Measurements from ENCODE around the gene PSG4. TPM values are rescaled to one million over a fixed set of nuclear protein-coding genes. Genes with fewer than 3 reads are reported as not detected.
"Not testable (repeated sequence)": the region's sequence is repeated elsewhere in the genome, so short reads cannot be mapped to it uniquely, and the experiment has no call there.

The PSG4 gene
- total RNA-seq, 4 donors from 2014 or later, result not detected

GRCh38 chr19:43224855-43225253 lies 19.4 kb upstream of the PSG4 start:
- no peaks in the 10 kb centered on the region for H3K4me1 ChIP-seq
- WGBS, 2 donors, result 90 to 96% methylated on average over 2 of the region's 2 CpGs
- H3K4me3 ChIP-seq (replicated peaks in 1 of 3), result no peak overlapping the region
- no peaks in the 10 kb centered on the region for H3K36me3 ChIP-seq
- intact Hi-C loops (cut with DNase I), result no loop called here
- H3K27me3 ChIP-seq, result no peaks in the 10 kb centered on the region
- H3K27ac ChIP-seq, result no peak overlapping the region
- no peak for DNase-seq
- H3K9me3 ChIP-seq, result no peaks in the 10 kb centered on the region
- TF ChIP-seq CTCF (IDR thresholded peaks at IDR 0.05) (no peak), POLR2A (IDR thresholded peaks at IDR 0.05) (no peak)

- H3K27ac ChIP-seq; DNase-seq; H3K4me3 ChIP-seq (replicated peaks in 1 of 3); H3K27me3 ChIP-seq; intact Hi-C loops (cut with DNase I); H3K36me3 ChIP-seq; H3K4me1 ChIP-seq; H3K9me3 ChIP-seq: not testable (repeated sequence)
- 66 to 75% methylated on average over 5 of the region's 5 CpGs for WGBS, 2 donors
Measured at GRCh38 chr19:43224201-43224854, 18.9 kb upstream of the PSG4 start.

GRCh38 chr19:43221891-43222290 lies 16.5 kb upstream of the PSG4 start:
- DNase-seq; intact Hi-C loops (cut with DNase I); H3K36me3 ChIP-seq; H3K4me1 ChIP-seq; H3K9me3 ChIP-seq; H3K27ac ChIP-seq; H3K4me3 ChIP-seq (replicated peaks in 1 of 3); H3K27me3 ChIP-seq: not testable (repeated sequence)
- WGBS, 2 donors, result 96 to 100% methylated on average over 3 to 18 of the region's 22 CpGs

- H3K9me3 ChIP-seq; H3K4me3 ChIP-seq (replicated peaks in 1 of 3); H3K27me3 ChIP-seq; intact Hi-C loops (cut with DNase I); H3K36me3 ChIP-seq; H3K27ac ChIP-seq; H3K4me1 ChIP-seq; DNase-seq: not testable (repeated sequence)
- 76 to 86% methylated on average over 3 of the region's 4 CpGs for WGBS, 2 donors
Measured at GRCh38 chr19:43219136-43219535, 13.7 kb upstream of the PSG4 start.

GRCh38 chr19:43215881-43216280 lies 10.4 kb upstream of the PSG4 start:
- H3K27ac ChIP-seq; intact Hi-C loops (cut with DNase I); H3K4me1 ChIP-seq; H3K4me3 ChIP-seq (replicated peaks in 1 of 3); H3K27me3 ChIP-seq; DNase-seq; H3K9me3 ChIP-seq; H3K36me3 ChIP-seq: not testable (repeated sequence)
- WGBS, 2 donors, result 42 to 43% methylated on average over 2 of the region's 2 CpGs

- H3K4me3 ChIP-seq (replicated peaks in 1 of 3), result no peak overlapping the region
- 51 to 53% methylated on average over 4 of the region's 4 CpGs for WGBS, 2 donors
- no peaks in the 10 kb centered on the region for H3K36me3 ChIP-seq
Measured at GRCh38 chr19:43207991-43208390, 2.6 kb upstream of the PSG4 start.

GRCh38 chr19:43207174-43207573 lies 1.7 kb upstream of the PSG4 start:
- 45 to 61% methylated on average over 7 to 8 of the region's 8 CpGs for WGBS, 2 donors
- H3K4me1 ChIP-seq; H3K27me3 ChIP-seq; H3K9me3 ChIP-seq; H3K36me3 ChIP-seq; H3K4me3 ChIP-seq (replicated peaks in 1 of 3); H3K27ac ChIP-seq; intact Hi-C loops (cut with DNase I); DNase-seq: not testable (repeated sequence)
- peak in 2 of 6 experiments; percentile 11 to 34 for TF ChIP-seq CTCF (IDR thresholded peaks at IDR 0.05)

More at GRCh38 chr19:43207991-43208390, 2.6 kb upstream of the PSG4 start:
- DNase-seq, result no peak
- H3K27me3 ChIP-seq, result no peaks in the 10 kb centered on the region
- TF ChIP-seq CTCF (IDR thresholded peaks at IDR 0.05) (no peak), POLR2A (IDR thresholded peaks at IDR 0.05) (no peak)
- no peaks in the 10 kb centered on the region for H3K9me3 ChIP-seq
- H3K4me1 ChIP-seq, result no peaks in the 10 kb centered on the region
- intact Hi-C loops (cut with DNase I), result no loop called here
- H3K27ac ChIP-seq, result no peak overlapping the region

- H3K9me3 ChIP-seq; H3K27me3 ChIP-seq; intact Hi-C loops (cut with DNase I); H3K36me3 ChIP-seq; H3K4me3 ChIP-seq (replicated peaks in 1 of 3); H3K4me1 ChIP-seq; DNase-seq; H3K27ac ChIP-seq: not testable (repeated sequence)
- WGBS, 2 donors, result 90 to 93% methylated on average over 6 to 7 of the region's 7 CpGs
Measured at GRCh38 chr19:43203611-43204010, 1.8 kb downstream of the PSG4 start.

- 63% methylated on average over 2 of the region's 2 CpGs for WGBS, 2 donors
- H3K27ac ChIP-seq; DNase-seq; H3K9me3 ChIP-seq; H3K4me1 ChIP-seq; H3K36me3 ChIP-seq; H3K4me3 ChIP-seq (replicated peaks in 1 of 3); H3K27me3 ChIP-seq; intact Hi-C loops (cut with DNase I): not testable (repeated sequence)
Measured at GRCh38 chr19:43201891-43202290, 3.5 kb downstream of the PSG4 start.

- DNase-seq; intact Hi-C loops (cut with DNase I); H3K4me3 ChIP-seq (replicated peaks in 1 of 3): not testable (repeated sequence)
Measured at GRCh38 chr19:43201337-43201801, 4.1 kb downstream of the PSG4 start.

More at GRCh38 chr19:43201337-43201801, 4.1 kb downstream of the PSG4 start:
- 69 to 84% methylated on average over 7 of the region's 7 CpGs for WGBS, 2 donors
- not testable (repeated sequence) for H3K27me3 ChIP-seq, H3K27ac ChIP-seq, H3K4me1 ChIP-seq, H3K9me3 ChIP-seq, H3K36me3 ChIP-seq
